OCI-M2 (cell line): ENCODE results near the gene CACNA1I.

Source experiments
- DNase-seq: peaks from one replicate; lab custom pipeline; 2025; ENCODE audit not compliant: unreplicated experiment; lab: John Stamatoyannopoulos, UW

CACNA1I gene

DNA sequence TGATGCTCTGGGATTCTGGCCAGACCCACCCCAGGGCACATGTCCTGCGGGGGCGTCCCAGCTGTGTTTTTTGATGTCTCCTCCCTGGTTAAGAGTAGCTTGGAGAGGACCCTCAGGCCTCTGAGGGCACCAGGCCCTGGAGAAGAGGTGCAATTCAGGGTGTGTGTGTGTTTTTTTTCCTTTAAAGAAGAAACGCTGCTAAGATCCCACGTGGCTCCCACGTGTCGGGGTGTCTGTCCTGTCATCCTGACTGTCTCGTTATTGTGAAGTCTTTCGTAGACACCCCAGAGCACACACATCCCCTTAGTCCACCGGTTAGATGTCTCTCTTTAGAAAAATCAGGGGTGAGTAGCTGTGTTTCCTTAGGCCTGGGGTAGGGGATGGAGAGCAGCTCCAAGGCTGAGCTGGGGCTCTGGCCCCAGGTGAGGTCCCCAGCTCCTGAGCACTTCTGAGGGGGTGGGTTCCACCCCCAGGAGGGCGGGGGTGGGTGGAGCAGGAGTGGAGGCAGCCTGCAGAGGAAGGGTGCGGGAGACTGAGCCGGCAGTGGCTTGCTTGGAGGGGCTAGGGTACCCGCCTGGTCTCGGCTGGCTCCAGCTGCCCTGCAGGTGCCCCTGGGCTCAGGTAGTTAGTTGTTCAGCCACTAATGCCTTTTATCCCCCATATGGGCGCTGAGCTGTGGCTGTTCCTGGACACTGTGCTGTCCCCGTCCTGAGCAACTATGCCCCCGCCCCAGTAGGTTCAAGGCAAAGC is 116.4 kb downstream of the CACNA1I start:
- DNase-seq, result no peak

DNA sequence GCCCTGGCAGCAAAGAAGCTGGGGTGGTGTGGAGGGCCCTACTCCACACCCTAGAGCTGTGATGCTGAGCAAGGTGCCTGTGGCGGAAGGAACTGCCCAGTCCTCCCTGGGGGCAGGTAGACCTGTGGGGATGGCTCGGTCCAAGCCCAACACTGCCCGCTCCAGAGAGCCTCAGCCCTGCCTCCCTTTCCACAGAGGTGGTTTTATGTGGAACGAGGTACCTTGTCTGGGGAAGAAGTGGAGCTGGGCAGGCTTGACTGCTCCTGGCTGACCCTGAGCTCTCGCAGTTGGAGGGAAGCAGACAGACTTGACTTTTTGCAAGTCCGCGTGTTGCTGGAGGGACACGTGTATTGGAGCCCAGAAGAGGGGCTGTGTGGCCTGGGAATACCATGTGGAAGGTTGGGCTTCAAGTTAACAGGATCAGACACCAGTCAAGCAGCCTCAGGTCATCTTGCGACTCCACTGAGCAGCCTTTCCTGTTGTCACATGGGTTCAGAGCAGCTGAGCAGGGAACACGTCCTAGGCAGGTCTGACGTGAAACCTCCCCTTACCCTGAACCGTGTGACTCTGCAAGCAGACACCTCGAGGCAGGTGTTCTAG is 117.7 kb downstream of the CACNA1I start:
- no peak for DNase-seq

DNA sequence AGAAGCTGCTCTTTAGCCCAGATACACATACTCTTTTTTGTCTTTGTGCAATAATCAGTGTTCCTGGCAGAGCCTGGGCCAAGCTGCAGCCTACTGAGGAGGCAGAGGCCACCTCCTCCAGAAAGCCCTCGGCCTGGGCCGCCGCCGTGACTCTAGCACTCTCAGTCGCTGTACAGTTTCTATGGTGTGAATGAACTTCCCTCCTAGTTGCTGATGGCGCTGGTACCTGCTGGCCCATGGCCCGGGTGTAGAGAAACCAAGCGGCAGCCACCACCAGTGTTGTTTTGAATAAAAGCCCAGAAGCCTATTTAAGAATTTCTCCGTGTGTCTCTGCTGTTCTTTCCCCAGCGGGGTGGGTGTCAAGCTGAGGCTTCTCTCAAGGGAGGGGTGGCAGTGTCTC is 118.9 kb downstream of the CACNA1I start:
- no peak for DNase-seq

DNA sequence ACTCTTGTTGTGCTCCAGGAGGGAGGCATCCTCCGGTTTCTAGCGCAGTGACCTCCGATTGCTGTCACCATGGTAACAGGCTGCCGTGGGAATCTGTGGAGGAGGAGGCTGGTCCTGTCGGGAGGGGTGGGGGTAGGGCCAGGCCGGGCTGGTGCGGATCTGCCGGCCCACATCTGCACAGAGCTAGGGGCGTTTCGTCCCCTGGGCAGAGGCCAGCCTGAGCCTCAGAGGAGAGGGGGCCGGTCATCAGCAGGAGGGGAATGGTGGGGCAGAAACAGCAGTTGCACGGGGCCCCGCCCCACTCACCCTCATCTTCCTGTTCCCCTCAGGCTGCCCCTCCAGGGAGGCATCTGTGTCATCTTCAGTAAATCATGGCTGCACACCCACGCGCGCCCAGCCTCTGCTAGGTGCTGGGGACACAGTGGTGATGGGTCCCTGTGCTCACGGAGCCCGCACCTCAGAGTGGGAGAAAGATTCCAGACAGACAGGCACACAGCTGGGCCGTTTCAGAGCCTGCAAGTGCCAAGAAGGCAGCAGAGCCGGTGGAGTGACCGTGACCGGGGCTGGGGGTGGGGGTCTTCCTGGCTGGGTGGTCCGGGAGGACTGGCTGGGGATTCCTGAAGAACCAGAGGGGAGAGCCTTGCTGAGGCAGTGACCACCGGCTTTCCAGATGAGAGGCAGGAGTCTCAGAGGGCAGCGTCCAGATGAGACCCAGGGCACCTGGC is 120.5 kb downstream of the CACNA1I start:
- no peak for DNase-seq

DNA sequence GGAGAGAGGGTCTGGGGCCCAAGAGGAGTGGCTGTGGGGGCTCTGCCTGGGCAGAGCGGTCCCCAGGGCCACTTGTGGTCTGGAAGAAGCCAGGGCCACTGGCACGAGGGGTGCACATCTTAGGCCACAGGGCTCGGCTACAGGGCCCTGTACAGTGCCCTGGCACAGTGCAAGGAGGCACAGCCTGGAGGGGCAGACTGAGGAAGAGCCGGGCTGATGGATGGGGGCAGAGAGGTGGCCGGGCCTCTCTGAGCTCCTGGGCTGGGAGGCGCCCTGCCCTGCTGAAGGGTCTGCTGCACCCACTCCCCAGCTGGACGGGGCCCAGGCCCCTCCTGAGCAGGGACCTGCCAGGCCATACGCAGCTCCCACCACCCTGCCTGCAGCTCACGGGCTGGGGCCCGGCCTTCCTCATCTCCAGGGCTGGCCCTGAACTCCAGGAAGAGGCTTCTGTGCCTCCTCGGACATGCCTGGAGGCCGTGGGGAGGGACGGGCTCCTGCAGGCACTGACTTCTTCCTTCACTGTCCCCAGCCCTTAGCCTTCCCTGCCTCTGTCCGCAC is 123.5 kb downstream of the CACNA1I start:
- DNase-seq, result no peak

DNA sequence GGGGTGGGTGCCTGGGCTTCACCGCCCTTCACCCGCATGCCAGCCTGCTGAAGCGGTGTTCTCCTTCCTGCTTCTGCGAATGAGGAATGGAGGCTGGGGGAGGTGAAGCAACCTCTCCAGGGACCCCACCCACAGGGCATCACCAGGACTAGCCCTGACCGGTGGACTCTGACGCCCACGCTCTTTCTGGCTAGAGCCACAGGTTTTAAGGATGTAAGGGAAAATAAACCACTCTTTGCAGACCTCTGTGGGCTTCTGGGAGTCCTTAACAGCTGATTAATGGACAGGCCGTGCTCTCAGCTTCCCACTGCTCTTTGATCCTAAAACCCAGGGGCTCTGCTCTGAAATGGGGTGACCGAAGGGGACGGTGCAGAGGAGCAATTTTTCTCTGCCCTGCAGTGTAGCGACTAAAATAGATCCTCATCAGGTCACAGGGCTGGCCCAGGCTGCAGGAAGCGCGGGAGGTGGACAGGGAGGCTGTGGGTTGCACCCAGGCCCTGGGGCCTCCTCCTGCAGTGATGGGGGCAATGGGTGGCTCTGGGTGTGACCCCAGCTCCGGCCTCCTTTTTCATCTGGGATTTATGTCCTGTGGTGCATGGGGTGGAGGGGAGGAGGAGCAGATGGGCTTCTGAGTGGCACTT is 127.4 kb downstream of the CACNA1I start:
- no peak for DNase-seq

DNA sequence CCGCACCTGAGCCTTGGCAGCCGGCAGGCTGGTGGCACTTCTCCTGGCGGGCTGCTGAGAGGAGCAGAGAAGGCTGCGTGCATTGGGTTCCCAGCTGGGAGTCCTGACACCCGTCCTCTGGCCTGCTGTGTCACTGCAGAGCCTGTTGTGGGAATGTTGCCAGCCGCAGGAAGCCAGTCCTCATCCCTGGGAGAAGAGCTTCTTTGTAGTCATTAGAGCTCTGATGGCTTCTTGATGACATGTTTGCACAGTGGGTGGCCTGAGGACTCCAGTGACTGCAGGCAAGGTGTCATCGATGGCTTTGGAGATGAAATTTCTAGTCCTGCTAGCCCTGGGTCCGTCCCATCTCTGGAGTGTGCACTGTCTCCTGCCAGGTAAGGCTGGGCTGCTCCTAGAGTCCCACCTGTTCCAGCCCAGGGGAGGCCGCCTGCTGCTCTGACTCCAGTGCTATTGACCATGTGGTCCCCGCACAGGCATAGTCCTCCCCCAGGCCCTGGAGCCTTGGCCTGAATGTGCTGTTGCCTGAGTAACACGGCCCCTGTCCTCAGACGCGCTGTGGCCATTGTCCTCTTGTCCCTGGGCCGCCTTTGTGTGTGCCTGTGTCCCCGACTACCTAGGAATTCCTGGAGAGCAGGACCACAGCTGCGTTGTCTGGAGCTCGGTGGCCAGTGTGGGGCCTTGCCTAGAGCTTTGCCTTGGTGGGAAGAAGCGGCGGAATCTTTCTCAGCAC is 129.2 kb downstream of the CACNA1I start:
- no peak for DNase-seq

DNA sequence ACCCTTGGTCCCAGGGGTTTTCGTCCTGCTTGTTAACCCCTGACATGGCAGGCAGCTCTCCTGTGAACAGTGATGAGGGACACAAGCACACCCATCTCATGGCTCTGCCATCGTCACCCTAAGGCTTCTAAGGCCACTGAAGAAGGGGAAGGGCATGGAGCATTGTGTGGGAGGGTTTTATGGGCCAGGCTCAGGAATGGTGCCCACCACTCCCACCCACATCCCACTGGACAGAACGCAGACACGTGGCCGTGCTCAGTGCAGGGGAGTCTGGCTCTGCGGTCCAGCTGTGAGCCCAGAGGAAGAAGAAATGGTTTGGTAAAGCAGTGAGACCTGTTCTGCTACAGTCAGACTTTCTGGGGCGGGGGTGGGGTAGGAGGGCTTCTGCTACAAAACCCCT is 130.0 kb downstream of the CACNA1I start:
- DNase-seq, result no peak

DNA sequence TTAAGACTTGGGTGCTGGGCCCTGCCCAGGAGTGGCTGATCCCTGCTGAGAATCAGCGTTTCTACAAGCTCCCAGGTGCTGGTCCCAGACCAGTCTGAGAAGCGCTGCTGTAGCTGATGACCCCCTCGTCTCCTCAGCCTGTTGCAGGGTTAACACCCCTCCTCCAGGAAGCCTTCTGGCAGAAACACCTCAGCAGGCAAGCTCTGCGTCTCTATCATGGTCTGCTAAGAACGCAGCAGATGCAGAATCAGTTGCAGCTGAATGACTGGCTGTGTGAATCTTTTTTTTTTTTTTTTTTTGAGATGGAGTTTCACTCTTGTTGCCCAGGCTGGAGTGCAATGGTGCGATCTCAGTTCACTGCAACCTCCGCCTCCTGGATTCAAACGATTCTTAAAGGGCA is 132.5 kb downstream of the CACNA1I start:
- no peak for DNase-seq

DNA sequence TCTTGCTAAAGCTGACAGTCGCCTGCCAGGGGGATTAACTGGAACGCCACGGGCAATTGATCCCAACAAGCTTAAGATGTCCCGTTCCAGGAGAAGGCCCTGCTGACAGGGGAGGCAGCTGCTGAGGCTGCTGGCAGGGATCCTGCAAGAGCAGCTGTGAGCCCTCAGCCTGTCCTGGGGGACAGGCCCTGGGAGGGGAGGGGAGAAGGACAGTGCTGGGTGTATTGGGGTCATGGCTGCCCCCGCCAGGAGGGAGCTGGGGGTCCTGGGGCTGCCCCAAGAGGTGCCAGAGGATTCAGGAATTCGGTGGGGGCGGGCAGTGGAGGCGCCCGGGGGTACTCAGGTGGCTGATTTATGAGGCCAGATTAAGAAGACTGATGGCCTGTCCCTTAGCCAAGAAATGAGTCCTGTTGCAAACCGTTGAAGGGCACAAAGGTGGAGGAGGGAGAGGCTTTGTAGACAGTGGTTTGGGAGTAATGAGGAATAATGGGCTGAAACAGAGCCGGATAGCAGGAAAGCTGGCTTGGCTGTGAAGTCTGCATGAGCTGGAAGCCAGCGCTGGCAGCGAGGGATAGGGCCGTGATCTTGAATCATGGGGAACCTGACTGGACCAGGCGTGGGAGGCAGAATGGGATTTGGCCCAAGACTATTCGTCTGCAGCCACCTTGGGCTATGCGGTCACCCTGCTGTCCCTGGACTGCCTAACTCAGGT is 133.5 kb downstream of the CACNA1I start:
- no peak for DNase-seq

DNA sequence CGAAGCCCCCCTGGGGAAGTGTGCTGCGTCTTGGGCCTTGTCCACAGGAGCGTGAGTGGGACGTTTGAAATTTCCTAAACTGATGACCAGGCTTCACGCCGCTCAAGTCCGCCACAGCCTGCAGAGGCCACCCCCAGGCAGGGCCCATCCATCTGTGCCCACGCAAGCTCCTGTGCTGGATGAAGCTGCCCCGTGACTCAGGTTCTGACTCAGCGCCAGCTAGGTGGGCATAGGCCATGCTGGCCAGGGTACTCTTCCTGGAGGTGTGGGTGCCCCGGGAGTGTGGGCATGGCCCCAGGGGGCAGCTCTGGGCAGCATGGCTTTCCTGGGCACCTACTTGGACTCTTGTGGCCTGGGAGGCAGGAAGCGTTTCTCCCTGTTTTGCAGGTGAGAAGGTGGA is 134.8 kb downstream of the CACNA1I start:
- DNase-seq, result no peak

DNA sequence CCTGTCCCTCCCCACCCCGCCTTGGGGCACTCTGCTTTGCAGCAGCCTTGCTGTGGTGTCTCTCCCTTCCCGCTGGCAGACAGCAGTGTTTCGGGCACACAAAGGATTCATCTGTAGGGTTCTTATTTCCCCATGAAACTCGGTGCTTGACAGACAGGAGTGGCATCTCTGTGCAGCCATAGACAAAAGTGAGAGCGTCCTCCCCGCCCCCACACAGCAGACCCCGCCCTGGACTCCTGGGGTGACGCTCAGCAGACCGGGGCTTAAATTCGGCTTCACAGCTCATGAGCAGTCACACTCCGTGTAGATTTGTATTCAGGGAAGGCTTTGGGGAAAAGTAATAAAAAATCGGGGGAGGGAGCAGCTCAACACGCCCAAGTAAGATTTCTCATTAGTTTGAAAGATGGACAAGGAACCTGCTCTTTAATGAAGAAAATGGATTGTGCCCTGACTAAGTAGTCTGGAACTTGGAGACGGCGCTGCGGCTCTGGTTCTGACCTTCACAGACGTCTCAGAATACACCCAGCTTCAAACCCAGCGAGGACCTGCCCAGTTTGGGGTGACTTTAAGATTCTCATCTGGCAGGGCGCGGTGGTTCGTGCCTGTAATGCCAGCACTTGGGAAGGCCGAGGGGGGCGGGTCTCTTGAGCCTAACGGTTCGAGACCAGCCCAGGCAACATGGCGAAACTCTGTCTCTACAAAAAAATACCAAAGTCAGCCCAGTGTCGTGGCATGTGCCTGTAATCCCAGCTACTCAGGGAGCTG is 136.0 kb downstream of the CACNA1I start:
- no peak for DNase-seq

DNA sequence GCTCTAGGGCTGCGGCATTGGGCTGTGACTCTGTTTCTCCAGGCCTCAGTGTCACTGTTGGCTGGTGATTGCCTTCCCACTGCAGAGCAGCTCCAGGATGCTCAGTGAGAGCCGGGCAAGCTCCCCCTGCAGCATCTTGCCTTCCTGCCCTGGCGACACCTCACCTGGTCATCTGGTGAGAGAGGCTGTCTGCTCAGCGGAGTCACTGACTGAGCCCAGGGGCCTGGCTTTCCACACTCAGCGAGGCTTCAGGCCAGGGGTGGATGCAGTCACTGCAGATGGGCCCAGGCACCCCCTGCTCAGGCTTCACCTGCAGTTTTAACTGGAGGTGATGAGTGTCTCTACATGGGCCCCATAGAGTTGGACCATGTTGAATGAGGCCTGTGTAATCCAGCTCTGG is 136.8 kb downstream of the CACNA1I start:
- DNase-seq, result no peak

DNA sequence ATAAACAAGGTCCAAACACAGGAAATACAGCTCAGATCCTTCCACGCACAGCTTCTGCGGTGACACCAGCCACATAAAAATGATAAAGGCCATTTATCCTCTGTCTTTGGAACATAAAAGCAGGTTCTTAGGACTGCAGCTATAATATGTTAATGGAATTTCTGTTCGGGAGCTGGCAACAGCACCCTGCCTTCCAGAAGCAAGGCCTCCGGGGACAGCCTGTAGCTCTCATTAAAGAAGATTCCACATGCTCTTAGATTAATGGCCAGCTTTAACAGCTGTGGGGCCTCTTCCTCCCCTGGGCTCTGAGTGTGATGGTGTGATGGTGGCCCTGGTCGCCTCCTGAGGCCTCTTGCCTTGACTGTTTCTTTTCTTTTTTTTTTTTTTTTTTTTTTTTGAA is 137.3 kb downstream of the CACNA1I start:
- DNase-seq, result no peak

DNA sequence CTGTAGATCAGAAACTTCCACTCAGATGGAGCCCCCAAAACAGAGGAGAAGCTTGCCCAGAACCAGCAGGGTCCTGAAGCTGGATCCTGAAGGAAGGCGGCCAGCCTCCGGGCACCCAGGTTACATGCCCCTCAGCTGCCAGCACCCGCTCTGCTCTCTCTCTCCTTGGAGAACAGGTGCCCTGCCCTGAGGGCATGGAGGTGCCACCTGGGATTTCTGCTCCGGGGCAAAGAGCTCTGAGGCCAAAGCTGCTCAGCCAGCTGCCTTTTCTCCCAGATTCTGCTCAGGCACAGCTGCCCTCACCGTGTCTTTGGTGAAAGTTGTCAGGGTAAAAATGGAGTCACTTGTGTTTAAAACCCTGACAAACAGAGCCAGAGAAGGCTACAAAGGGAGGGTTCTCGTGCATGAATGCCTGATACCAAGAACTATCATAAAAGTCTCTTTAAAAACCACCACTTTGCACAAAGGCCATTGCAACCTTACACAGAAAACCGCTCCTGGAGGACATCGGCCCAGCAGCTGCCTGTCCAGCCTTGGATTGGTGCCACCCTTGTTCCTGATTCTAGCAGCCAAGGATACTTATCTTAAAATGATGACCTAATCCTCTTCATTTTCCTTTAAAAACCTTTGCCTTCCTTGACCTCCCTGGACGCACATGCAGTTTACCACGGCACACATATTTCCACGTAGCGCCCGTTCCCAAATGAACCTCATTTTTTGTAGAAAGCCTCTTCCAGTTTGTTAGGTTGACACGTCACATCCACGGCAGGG is 140.0 kb downstream of the CACNA1I start:
- no peak for DNase-seq

DNA sequence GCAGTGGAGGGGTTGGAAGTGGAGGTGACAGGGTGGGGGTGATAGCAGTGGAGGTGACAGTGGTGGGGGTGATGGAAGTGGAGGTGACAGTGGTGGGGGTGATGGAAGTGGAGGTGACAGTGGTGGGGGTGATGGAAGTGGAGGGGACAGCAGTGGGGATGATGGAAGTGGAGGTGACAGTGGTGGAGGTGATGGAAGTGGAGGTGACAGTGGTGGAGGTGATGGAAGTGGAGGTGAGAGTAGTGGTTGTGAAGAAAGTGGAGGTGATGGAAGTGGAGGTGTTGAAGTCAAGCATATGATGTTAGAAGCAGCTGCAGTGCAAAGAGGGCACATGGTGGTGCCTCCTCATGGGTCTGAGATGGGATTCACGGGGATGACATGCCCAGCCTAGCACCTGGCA is 141.5 kb downstream of the CACNA1I start:
- no peak for DNase-seq

DNA sequence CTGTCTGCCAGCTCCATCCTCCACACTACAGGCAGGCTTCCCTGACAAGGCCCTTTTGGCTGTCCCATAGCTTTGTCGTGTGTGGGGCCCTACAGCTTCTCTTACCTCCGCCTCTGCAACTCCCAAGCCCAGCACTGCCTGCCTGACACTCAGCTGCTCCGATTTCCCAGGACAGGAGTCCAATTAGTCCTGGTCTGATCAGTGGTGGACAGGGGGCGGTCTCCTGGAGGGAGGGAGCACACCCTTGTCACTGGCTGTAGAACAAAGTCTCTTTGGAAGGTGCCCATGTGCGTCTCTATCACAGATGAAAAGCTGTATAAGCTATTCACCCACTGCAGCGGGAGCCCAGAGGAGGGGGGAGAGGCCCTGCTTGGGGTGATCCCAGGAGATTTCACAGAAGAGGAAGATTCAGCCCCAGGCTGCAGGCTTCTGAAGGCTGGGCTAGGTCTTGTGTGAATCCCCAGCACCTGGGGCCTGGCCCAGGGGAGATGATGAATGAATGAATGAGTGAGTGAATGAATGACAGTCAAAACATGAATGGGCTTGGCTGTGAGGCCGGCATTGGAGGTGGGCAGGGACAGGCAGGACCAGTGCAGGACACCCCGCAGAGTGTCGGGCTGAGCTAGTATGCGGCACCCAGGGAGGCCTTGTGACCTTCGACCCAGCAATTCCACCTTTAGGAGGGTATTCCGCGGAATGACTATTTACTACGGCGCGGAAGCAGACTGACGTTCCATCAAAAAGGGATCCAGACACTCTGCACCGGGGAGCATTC is 142.4 kb downstream of the CACNA1I start:
- no peak for DNase-seq

DNA sequence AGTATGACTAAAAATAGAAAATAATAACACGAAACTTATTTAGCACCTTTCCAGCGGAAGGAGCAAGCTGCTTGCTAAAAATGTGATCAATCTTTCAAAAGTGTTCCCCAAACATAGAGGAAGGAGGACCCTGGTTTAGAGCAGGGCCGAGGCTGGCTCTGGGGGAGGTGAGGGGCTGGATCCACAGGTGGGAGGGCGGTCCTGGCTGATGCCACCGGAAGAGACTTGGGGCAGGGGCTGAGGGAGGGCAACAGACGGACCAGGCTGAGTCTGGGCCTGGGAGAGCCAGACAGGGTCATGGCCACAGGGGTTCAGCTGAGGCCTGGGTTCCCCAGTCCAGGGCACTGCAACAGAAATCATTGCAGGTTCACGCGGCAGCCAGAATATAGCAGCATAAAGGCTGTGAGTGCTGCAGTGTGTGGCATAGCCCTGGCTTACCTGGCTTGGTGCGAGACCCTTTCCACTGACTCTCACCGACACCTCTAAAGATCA is 143.3 kb downstream of the CACNA1I start:
- DNase-seq, result no peak
